Mesenchymal stem cell (in vitro differentiated cells and primary cell): ENCODE measurements around the gene TMC3.

Source experiments
- DNase-seq: peaks from one replicate; pipeline ENCODE4 v3.0.0-alpha.2; 2013
- H2AFZ ChIP-seq: one replicate; pipeline ENCODE4 v1.6.1; 2013; ENCODE audit warnings: low read depth, mild to moderate bottlenecking, control low read depth, inconsistent platforms, low read length, moderate library complexity
- H2AK5ac ChIP-seq: 2 replicates; pipeline ENCODE4 v1.6.1; 2013; ENCODE audit warnings: low read length, moderate library complexity, mild to moderate bottlenecking, inconsistent platforms; ENCODE audit not compliant: severe bottlenecking
- H2BK120ac ChIP-seq: one replicate; pipeline ENCODE4 v1.6.1; 2013; ENCODE audit warnings: low read depth, mild to moderate bottlenecking, inconsistent platforms, low read length, moderate library complexity
- H2BK12ac ChIP-seq, 2 experiments: one replicate each; pipeline ENCODE4 v1.6.1; 2013; ENCODE audit warnings: inconsistent platforms in 2 of 2, low read length in 2 of 2, mild to moderate bottlenecking in 2 of 2, moderate library complexity in 2 of 2, control low read depth in 1 of 2
- H2BK15ac ChIP-seq: one replicate; pipeline ENCODE4 v1.6.1; 2013; ENCODE audit warnings: mild to moderate bottlenecking, low read depth, inconsistent platforms; ENCODE audit not compliant: poor library complexity, severe bottlenecking
- H2BK5ac ChIP-seq: 2 replicates; pipeline ENCODE4 v1.6.1; 2013; ENCODE audit warnings: low read depth, mild to moderate bottlenecking, low read length, control low read depth, inconsistent platforms; ENCODE audit not compliant: poor library complexity, severe bottlenecking
- H3K14ac ChIP-seq, 2 experiments: one replicate each; pipeline ENCODE4 v1.6.1; 2013; ENCODE audit warnings: inconsistent platforms in 2 of 2, low read length in 2 of 2, control low read depth in 1 of 2, mild to moderate bottlenecking in 1 of 2, moderate library complexity in 1 of 2
- H3K18ac ChIP-seq, 2 experiments: one replicate each; pipeline ENCODE4 v1.6.1; 2013; ENCODE audit warnings: inconsistent platforms in 2 of 2, low read length in 2 of 2, control low read depth in 1 of 2, low read depth in 1 of 2, mild to moderate bottlenecking in 1 of 2
- H3K23ac ChIP-seq, 2 experiments: one replicate each; pipeline ENCODE4 v1.6.1; 2013; ENCODE audit warnings: inconsistent platforms in 2 of 2, low read length in 2 of 2, mild to moderate bottlenecking in 2 of 2, moderate library complexity in 2 of 2, control low read depth in 1 of 2
- H3K27ac ChIP-seq: 2 replicates; pipeline ENCODE4 v1.5.1; 2013; ENCODE audit warnings: mild to moderate bottlenecking, moderate library complexity, low read length, control low read depth, inconsistent platforms; ENCODE audit not compliant: poor library complexity, severe bottlenecking
- H3K27me3 ChIP-seq, 2 experiments: 2 replicates each; pipeline versions ENCODE4 v1.6.1 to v1.7.0; 2013; ENCODE audit warnings: low read length in 2 of 2, mild to moderate bottlenecking in 2 of 2, moderate library complexity in 2 of 2, control low read depth in 1 of 2, inconsistent platforms in 1 of 2; ENCODE audit not compliant: control insufficient read depth in 1 of 2, insufficient read depth in 1 of 2
- H3K36me3 ChIP-seq, 2 experiments: 2 replicates each; pipeline versions ENCODE4 v1.6.1 to v1.7.0; 2013; ENCODE audit warnings: low read length in 2 of 2, control low read depth in 1 of 2, inconsistent platforms in 1 of 2, low read depth in 1 of 2, mild to moderate bottlenecking in 1 of 2; ENCODE audit not compliant: insufficient read depth in 2 of 2, control insufficient read depth in 1 of 2
- H3K4ac ChIP-seq, 2 experiments: one replicate each; pipeline ENCODE4 v1.6.1; 2013; ENCODE audit warnings: inconsistent platforms in 2 of 2, low read length in 2 of 2, mild to moderate bottlenecking in 2 of 2, moderate library complexity in 2 of 2, control low read depth in 1 of 2, low read depth in 1 of 2
- H3K4me1 ChIP-seq: 2 replicates; pipeline ENCODE4 v1.6.1; 2013; ENCODE audit warnings: low read depth, low read length, control low read depth; ENCODE audit not compliant: control insufficient read depth, insufficient read depth
- H3K4me2 ChIP-seq: 2 replicates; pipeline ENCODE4 v1.6.1; 2013; ENCODE audit warnings: low read length, mild to moderate bottlenecking, inconsistent platforms; ENCODE audit not compliant: poor library complexity, severe bottlenecking
- H3K4me3 ChIP-seq, 2 experiments: 2 replicates each; pipeline versions ENCODE4 v1.5.1 to v1.7.0; 2013; ENCODE audit warnings: low read length in 2 of 2, mild to moderate bottlenecking in 2 of 2, control low read depth in 1 of 2, low read depth in 1 of 2; ENCODE audit not compliant: insufficient read depth in 1 of 2
- H3K79me1 ChIP-seq: replicated peaks from 2 replicates; pipeline ENCODE4 v1.6.1; 2013; ENCODE audit warnings: mild to moderate bottlenecking, control low read depth, low read length, inconsistent platforms; ENCODE audit not compliant: poor library complexity, severe bottlenecking
- H3K9ac ChIP-seq: 2 replicates; pipeline ENCODE4 v1.7.0; 2013; ENCODE audit warnings: mild to moderate bottlenecking, low read length, moderate library complexity
- H3K9me3 ChIP-seq: 2 replicates; pipeline ENCODE4 v1.7.0; 2013; ENCODE audit warnings: mild to moderate bottlenecking, low read length; ENCODE audit not compliant: control insufficient read depth
- H4K8ac ChIP-seq: one replicate; pipeline ENCODE4 v1.6.1; 2013; ENCODE audit warnings: inconsistent platforms, mild to moderate bottlenecking, low read length, moderate library complexity
- H4K91ac ChIP-seq: one replicate; pipeline ENCODE4 v1.6.1; 2013; ENCODE audit warnings: mild to moderate bottlenecking, low read length, inconsistent platforms
- WGBS: methylation state at CpG from one replicate; pipeline ENCODE4 v1.1.7; 2013; ENCODE audit warnings: mixed read lengths; 5-methylcytosine and 5-hydroxymethylcytosine counted together

The TMC3 gene

DNA sequence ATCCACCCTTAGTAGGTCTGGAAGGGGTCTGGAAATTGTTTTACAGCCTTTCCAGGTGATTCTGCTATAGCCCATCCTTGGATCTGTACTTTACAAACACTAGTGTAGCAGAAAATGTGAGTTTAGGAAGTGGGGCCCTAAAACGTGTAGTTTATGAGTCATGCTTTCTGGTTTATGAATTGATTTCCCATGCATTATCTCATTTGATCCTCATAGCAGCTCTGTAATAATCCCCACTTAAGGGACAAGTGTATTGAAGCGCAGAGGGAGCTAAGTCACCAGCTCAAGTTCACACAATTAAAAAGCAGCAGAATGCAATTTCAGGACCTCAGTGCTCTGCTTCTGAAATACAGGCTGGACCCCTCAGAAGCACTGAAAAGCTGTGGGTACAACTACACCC, 27.4 kb downstream of the TMC3 start:
- Histone ChIP-seq H3K79me1 (no peaks in the 10 kb centered on the region), H3K4me3 (no peak overlapping the region)
- WGBS, result 72% methylated on average over 2 of the region's 2 CpGs

DNA sequence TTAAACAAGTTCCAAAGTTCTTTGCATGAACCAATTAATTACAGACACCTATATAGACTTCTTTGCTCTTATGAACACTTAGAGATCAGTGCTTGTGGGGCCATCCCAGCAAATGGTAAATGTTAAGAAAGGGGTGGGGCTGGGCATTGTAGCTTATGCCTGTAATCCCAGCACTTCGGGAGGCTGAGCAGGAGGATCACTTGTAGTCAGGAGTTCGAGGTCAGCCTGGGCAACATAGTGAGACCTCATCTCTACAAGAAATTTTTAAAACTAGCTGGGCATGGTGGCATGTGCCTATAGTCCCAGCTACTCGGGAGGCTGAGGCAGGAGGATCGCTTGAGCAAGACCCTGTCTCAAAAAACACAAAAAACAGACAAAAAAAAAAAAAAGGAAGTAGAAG, 30.6 kb downstream of the TMC3 start:
- no peak overlapping the region for H3K4me2 ChIP-seq
- no peak overlapping the region for H4K8ac ChIP-seq
- H3K18ac ChIP-seq, result no peak overlapping the region
- no peak overlapping the region for H3K14ac ChIP-seq
- no peak overlapping the region for H3K23ac ChIP-seq
- no peak overlapping the region for H4K91ac ChIP-seq
- no peak overlapping the region for H3K27ac ChIP-seq
- no peak overlapping the region for H3K9ac ChIP-seq
- no peak overlapping the region for H2BK12ac ChIP-seq
- peaks cover 26 to 72% of the 10 kb centered on the region in 2 experiments for H3K27me3 ChIP-seq
- H2AK5ac ChIP-seq, result no peak overlapping the region
- no peak overlapping the region for H3K4ac ChIP-seq
- no peak overlapping the region for H2BK5ac ChIP-seq
- H2BK15ac ChIP-seq, result no peak overlapping the region
- no peak overlapping the region for H2BK120ac ChIP-seq
- no peak overlapping the region for H2AFZ ChIP-seq
- peaks cover 2% of the 10 kb centered on the region for H3K4me1 ChIP-seq
- no peak for DNase-seq
- WGBS, result 81% methylated on average over 4 of the region's 4 CpGs
- H3K9me3 ChIP-seq, result no peaks in the 10 kb centered on the region
- no peak overlapping the region for H3K4me3 ChIP-seq
- H3K36me3 ChIP-seq, result no peaks in the 10 kb centered on the region
- H3K79me1 ChIP-seq, result no peaks in the 10 kb centered on the region

More for the DNA sequence above, 27.4 kb downstream of the TMC3 start:
- no peaks in the 10 kb centered on the region for H3K9me3 ChIP-seq
- no peak overlapping the region for H2BK12ac ChIP-seq
- no peak overlapping the region for H2AFZ ChIP-seq
- H4K91ac ChIP-seq, result no peak overlapping the region
- no peak overlapping the region for H3K23ac ChIP-seq
- H3K4me1 ChIP-seq, result no peaks in the 10 kb centered on the region
- no peak overlapping the region for H3K4me2 ChIP-seq
- no peak overlapping the region for H3K9ac ChIP-seq
- H3K27me3 ChIP-seq, result peaks cover 20 to 64% of the 10 kb centered on the region in 2 experiments
- DNase-seq, result no peak
- H4K8ac ChIP-seq, result no peak overlapping the region
- H3K27ac ChIP-seq, result no peak overlapping the region
- no peaks in the 10 kb centered on the region for H3K36me3 ChIP-seq
- no peak overlapping the region for H2BK5ac ChIP-seq
- H2BK120ac ChIP-seq, result no peak overlapping the region
- no peak overlapping the region for H3K14ac ChIP-seq
- H3K4ac ChIP-seq, result no peak overlapping the region
- no peak overlapping the region for H2AK5ac ChIP-seq
- H3K18ac ChIP-seq, result no peak overlapping the region
- no peak overlapping the region for H2BK15ac ChIP-seq

DNA sequence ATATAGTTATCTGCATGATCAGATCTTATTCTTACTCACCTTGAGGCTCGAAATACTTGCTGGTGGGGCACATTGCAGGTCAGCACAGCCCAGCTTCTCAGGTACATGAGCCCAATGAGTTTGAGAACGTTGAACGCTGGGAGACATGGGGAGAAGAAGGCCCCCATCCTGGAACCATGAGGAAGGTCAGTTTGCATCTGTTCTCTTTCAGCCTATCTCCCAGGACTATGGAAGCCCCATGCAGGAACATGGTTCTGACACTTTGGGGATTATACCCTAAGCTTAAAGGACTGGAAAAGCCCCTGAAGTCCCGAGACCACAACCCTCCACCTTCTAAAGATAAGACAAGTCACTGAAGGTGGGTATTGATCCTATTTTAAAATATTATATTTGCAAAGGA, 32.7 kb downstream of the TMC3 start:
- H3K4me1 ChIP-seq, result peaks cover 3% of the 10 kb centered on the region
- no peak overlapping the region for H2BK5ac ChIP-seq
- H2BK15ac ChIP-seq, result no peak overlapping the region
- H2AK5ac ChIP-seq, result no peak overlapping the region
- no peak overlapping the region for H3K4me2 ChIP-seq
- H4K91ac ChIP-seq, result no peak overlapping the region
- no peak overlapping the region for H4K8ac ChIP-seq
- H3K27ac ChIP-seq, result no peak overlapping the region
- H3K36me3 ChIP-seq, result no peaks in the 10 kb centered on the region
- H3K4me3 ChIP-seq, result no peak overlapping the region
- H3K27me3 ChIP-seq, result peaks cover 18 to 52% of the 10 kb centered on the region in 2 experiments
- H2BK120ac ChIP-seq, result no peak overlapping the region
- H3K79me1 ChIP-seq, result no peaks in the 10 kb centered on the region
- H3K9me3 ChIP-seq, result no peaks in the 10 kb centered on the region
- H2AFZ ChIP-seq, result no peak overlapping the region
- no peak for DNase-seq
- no peak overlapping the region for H3K9ac ChIP-seq
- H3K14ac ChIP-seq, result no peak overlapping the region
- 77% methylated on average over 3 of the region's 4 CpGs for WGBS
- H2BK12ac ChIP-seq, result no peak overlapping the region
- H3K23ac ChIP-seq, result no peak overlapping the region
- no peak overlapping the region for H3K18ac ChIP-seq
- no peak overlapping the region for H3K4ac ChIP-seq

DNA sequence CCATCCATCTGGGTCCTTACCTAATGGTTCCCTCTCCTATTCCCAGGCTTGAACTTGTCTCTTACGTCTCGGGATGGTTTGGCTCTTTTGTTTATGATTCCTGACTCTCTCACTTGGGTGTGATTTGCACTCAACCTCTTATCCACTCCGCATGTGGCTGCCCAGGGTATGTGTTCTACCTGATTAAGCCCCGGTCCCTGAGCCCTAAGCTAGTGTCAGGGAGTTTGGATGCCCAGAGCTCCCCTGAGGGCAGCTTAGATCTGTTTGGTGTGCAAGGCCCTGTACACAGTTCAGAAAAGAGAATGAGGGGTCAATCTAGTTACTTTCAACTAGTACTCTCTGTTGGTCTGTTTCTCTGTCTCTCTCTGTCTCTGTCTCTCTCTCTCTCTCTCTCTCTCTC, 34.2 kb downstream of the TMC3 start:
- H2BK5ac ChIP-seq, result no peak overlapping the region
- no peak overlapping the region for H3K9ac ChIP-seq
- H2BK120ac ChIP-seq, result no peak overlapping the region
- no peak overlapping the region for H3K14ac ChIP-seq
- no peaks in the 10 kb centered on the region for H3K79me1 ChIP-seq
- H2AFZ ChIP-seq, result no peak overlapping the region
- no peak overlapping the region for H3K4ac ChIP-seq
- H2BK12ac ChIP-seq, result no peak overlapping the region
- H3K18ac ChIP-seq, result no peak overlapping the region
- peak overlapping the region; percentile 95 for H2AK5ac ChIP-seq
- H3K9me3 ChIP-seq, result no peaks in the 10 kb centered on the region
- no peak overlapping the region for H3K27ac ChIP-seq
- peaks cover 13 to 43% of the 10 kb centered on the region in 2 experiments for H3K27me3 ChIP-seq
- H3K4me1 ChIP-seq, result peaks cover 3% of the 10 kb centered on the region
- no peak overlapping the region for H4K8ac ChIP-seq
- H3K23ac ChIP-seq, result no peak overlapping the region
- no peak overlapping the region for H4K91ac ChIP-seq
- H3K4me2 ChIP-seq, result peak overlapping the region; percentile 16
- H3K4me3 ChIP-seq, result no peak overlapping the region
- WGBS, result 94% methylated on average over 3 of the region's 4 CpGs
- no peak overlapping the region for H2BK15ac ChIP-seq
- H3K36me3 ChIP-seq, result no peaks in the 10 kb centered on the region
- DNase-seq, result no peak
